Measurements from ENCODE around the gene CPNE8. TPM values are rescaled to one million over a fixed set of nuclear protein-coding genes. Genes with fewer than 3 reads are reported as not detected.

The CPNE8 gene
- total RNA-seq, 2 experiments from 2014 or later = 2.2 to 2.8 TPM

- no peak for ATAC-seq (ENCODE audit: low read depth)
- no peak for DNase-seq
- H3K27me3 Mint-ChIP-seq = peaks cover 19% of the 10 kb centered on the region
- H3K27ac Mint-ChIP-seq = no peak overlapping the region
- no peaks in the 10 kb centered on the region for H3K9me3 Mint-ChIP-seq
- H3K4me3 Mint-ChIP-seq = no peak overlapping the region
- POLR2A ChIA-PET = no interaction called here
- H3K4me1 Mint-ChIP-seq = peaks cover 3% of the 10 kb centered on the region
- no peaks in the 10 kb centered on the region for H3K36me3 Mint-ChIP-seq
These were observed 6.2 kb upstream of the CPNE8 start for GRCh38 chr12:38911611-38912010.

- Mint-ChIP-seq H3K4me1 (peaks cover 17% of the 10 kb centered on the region), H3K36me3 (no peaks in the 10 kb centered on the region), H3K27ac (no peak overlapping the region), H3K9me3 (no peaks in the 10 kb centered on the region), H3K4me3 (peak overlapping the region; percentile 89), H3K27me3 (peaks cover 31% of the 10 kb centered on the region)
- no peak for ATAC-seq (ENCODE audit: low read depth)
- POLR2A ChIA-PET = no interaction called here
- DNase-seq = no peak
These were observed 2.0 kb upstream of the CPNE8 start for GRCh38 chr12:38907201-38907923.

GRCh38 chr12:38906482-38907200 is 1.2 kb upstream of the CPNE8 start:
- no peaks in the 10 kb centered on the region for H3K36me3 Mint-ChIP-seq
- ATAC-seq (ENCODE audit: low read depth) (peak; percentile 79), DNase-seq (peak; percentile 78)
- H3K4me3 Mint-ChIP-seq = peak overlapping the region; percentile 89
- POLR2A ChIA-PET = no interaction called here
- peak overlapping the region; percentile 70 for H3K27ac Mint-ChIP-seq
- H3K9me3 Mint-ChIP-seq = no peaks in the 10 kb centered on the region
- peaks cover 31% of the 10 kb centered on the region for H3K27me3 Mint-ChIP-seq
- peaks cover 17% of the 10 kb centered on the region for H3K4me1 Mint-ChIP-seq

- H3K9me3 Mint-ChIP-seq = no peaks in the 10 kb centered on the region
- peaks cover 17% of the 10 kb centered on the region for H3K4me1 Mint-ChIP-seq
- peak; percentile 44 for DNase-seq
- no peaks in the 10 kb centered on the region for H3K36me3 Mint-ChIP-seq
- peaks cover 28% of the 10 kb centered on the region for H3K27me3 Mint-ChIP-seq
- H3K4me3 Mint-ChIP-seq = peak overlapping the region; percentile 89
- ATAC-seq (ENCODE audit: low read depth) = peak; percentile 67
- H3K27ac Mint-ChIP-seq = peak overlapping the region; percentile 73
- POLR2A ChIA-PET = interaction anchor here (0.6 kb wide), 1 partner anchor 53 kb away, joined by 4 read pairs; no protein-coding TSS in a partner anchor
These were observed 583 bp downstream of the CPNE8 start for GRCh38 chr12:38904537-38905479.

- no peak for ATAC-seq (ENCODE audit: low read depth)
- peaks cover 17% of the 10 kb centered on the region for H3K4me1 Mint-ChIP-seq
- no peaks in the 10 kb centered on the region for H3K36me3 Mint-ChIP-seq
- POLR2A ChIA-PET = no interaction called here
- H3K27ac Mint-ChIP-seq = no peak overlapping the region
- no peak for DNase-seq
- H3K4me3 Mint-ChIP-seq = no peak overlapping the region
- no peaks in the 10 kb centered on the region for H3K9me3 Mint-ChIP-seq
- peaks cover 26% of the 10 kb centered on the region for H3K27me3 Mint-ChIP-seq
These were observed 1.8 kb downstream of the CPNE8 start for GRCh38 chr12:38903596-38903995.

GRCh38 chr12:38898001-38898684 is 7.2 kb downstream of the CPNE8 start:
- no peaks in the 10 kb centered on the region for H3K27me3 Mint-ChIP-seq
- H3K9me3 Mint-ChIP-seq = no peaks in the 10 kb centered on the region
- POLR2A ChIA-PET = no interaction called here
- no peaks in the 10 kb centered on the region for H3K36me3 Mint-ChIP-seq
- H3K27ac Mint-ChIP-seq = no peak overlapping the region
- H3K4me1 Mint-ChIP-seq = no peaks in the 10 kb centered on the region
- no peak for ATAC-seq (ENCODE audit: low read depth)
- no peak for DNase-seq
- H3K4me3 Mint-ChIP-seq = no peak overlapping the region

GRCh38 chr12:38895446-38895845 is 9.9 kb downstream of the CPNE8 start:
- Mint-ChIP-seq H3K9me3 (no peaks in the 10 kb centered on the region), H3K4me1 (no peaks in the 10 kb centered on the region), H3K36me3 (no peaks in the 10 kb centered on the region), H3K27ac (no peak overlapping the region), H3K27me3 (no peaks in the 10 kb centered on the region), H3K4me3 (no peak overlapping the region)
- POLR2A ChIA-PET = no interaction called here
- DNase-seq = no peak
- no peak for ATAC-seq (ENCODE audit: low read depth)

GRCh38 chr12:38892976-38893375 is 12.4 kb downstream of the CPNE8 start:
- no peaks in the 10 kb centered on the region for H3K36me3 Mint-ChIP-seq
- DNase-seq = no peak
- no peaks in the 10 kb centered on the region for H3K27me3 Mint-ChIP-seq
- no peaks in the 10 kb centered on the region for H3K9me3 Mint-ChIP-seq
- no peak overlapping the region for H3K4me3 Mint-ChIP-seq
- no peak overlapping the region for H3K27ac Mint-ChIP-seq
- H3K4me1 Mint-ChIP-seq = no peaks in the 10 kb centered on the region
- POLR2A ChIA-PET = no interaction called here
- no peak for ATAC-seq (ENCODE audit: low read depth)

GRCh38 chr12:38892087-38892786 is 13.2 kb downstream of the CPNE8 start:
- H3K9me3 Mint-ChIP-seq = no peaks in the 10 kb centered on the region
- ATAC-seq (ENCODE audit: low read depth) = no peak
- POLR2A ChIA-PET = no interaction called here
- H3K27ac Mint-ChIP-seq = no peak overlapping the region
- no peaks in the 10 kb centered on the region for H3K36me3 Mint-ChIP-seq
- H3K4me3 Mint-ChIP-seq = no peak overlapping the region
- H3K4me1 Mint-ChIP-seq = no peaks in the 10 kb centered on the region
- DNase-seq = no peak
- H3K27me3 Mint-ChIP-seq = no peaks in the 10 kb centered on the region

GRCh38 chr12:38890102-38890855 is 15.1 kb downstream of the CPNE8 start:
- H3K4me3 Mint-ChIP-seq = no peak overlapping the region
- POLR2A ChIA-PET = no interaction called here
- no peaks in the 10 kb centered on the region for H3K27me3 Mint-ChIP-seq
- no peak overlapping the region for H3K27ac Mint-ChIP-seq
- H3K4me1 Mint-ChIP-seq = no peaks in the 10 kb centered on the region
- ATAC-seq (ENCODE audit: low read depth) (no peak), DNase-seq (no peak)
- H3K36me3 Mint-ChIP-seq = no peaks in the 10 kb centered on the region
- no peaks in the 10 kb centered on the region for H3K9me3 Mint-ChIP-seq

GRCh38 chr12:38889297-38889815 is 16.0 kb downstream of the CPNE8 start:
- no peaks in the 10 kb centered on the region for H3K9me3 Mint-ChIP-seq
- ATAC-seq (ENCODE audit: low read depth) (no peak), DNase-seq (no peak)

GRCh38 chr12:38887770-38888169 is 17.6 kb downstream of the CPNE8 start:
- Mint-ChIP-seq H3K4me1 (no peaks in the 10 kb centered on the region), H3K4me3 (no peak overlapping the region), H3K9me3 (no peaks in the 10 kb centered on the region), H3K36me3 (no peaks in the 10 kb centered on the region), H3K27ac (no peak overlapping the region), H3K27me3 (no peaks in the 10 kb centered on the region)
- POLR2A ChIA-PET = no interaction called here
- no peak for ATAC-seq (ENCODE audit: low read depth)
- DNase-seq = no peak

More at GRCh38 chr12:38889297-38889815, 16.0 kb downstream of the CPNE8 start:
- Mint-ChIP-seq H3K4me1 (no peaks in the 10 kb centered on the region), H3K36me3 (no peaks in the 10 kb centered on the region), H3K27ac (no peak overlapping the region), H3K4me3 (no peak overlapping the region), H3K27me3 (no peaks in the 10 kb centered on the region)
- POLR2A ChIA-PET = no interaction called here
